GM21717 (cell line): ENCODE measurements around the gene TPMT.

ENCODE experiments used
- ATAC-seq: cut with Tn5 transposase; IDR thresholded peaks from one replicate; pipeline ENCODE4 v1.9.1; 2021; ENCODE audit warnings: mild to moderate bottlenecking, moderate library complexity; ENCODE audit not compliant: unreplicated experiment

Gene TPMT

GRCh38 chr6:18119236-18119635, 35.6 kb downstream of the TPMT start:
- no peak for ATAC-seq

GRCh38 chr6:18118330-18118729, 36.5 kb downstream of the TPMT start:
- no peak for ATAC-seq

GRCh38 chr6:18117136-18117535, 37.7 kb downstream of the TPMT start:
- no peak for ATAC-seq

- no peak for ATAC-seq
Measured at GRCh38 chr6:18115356-18115755, 39.5 kb downstream of the TPMT start.

- ATAC-seq = no peak
Measured at GRCh38 chr6:18110162-18110561, 44.7 kb downstream of the TPMT start.

GRCh38 chr6:18107061-18107460, 47.8 kb downstream of the TPMT start:
- ATAC-seq = no peak

- no peak for ATAC-seq
Measured at GRCh38 chr6:18102783-18103509, 51.9 kb downstream of the TPMT start.

- ATAC-seq = no peak
Measured at GRCh38 chr6:18101873-18102272, 53.0 kb downstream of the TPMT start.

- no peak for ATAC-seq
Measured at GRCh38 chr6:18101271-18101670, 53.6 kb downstream of the TPMT start.

GRCh38 chr6:18100296-18100695, 54.6 kb downstream of the TPMT start:
- ATAC-seq = no peak

- no peak for ATAC-seq
Measured at GRCh38 chr6:18099511-18099910, 55.4 kb downstream of the TPMT start.

- no peak for ATAC-seq
Measured at GRCh38 chr6:18096423-18096822, 58.5 kb downstream of the TPMT start.

- no peak for ATAC-seq
Measured at GRCh38 chr6:18091382-18091781, 63.5 kb downstream of the TPMT start.

- no peak for ATAC-seq
Measured at GRCh38 chr6:18090349-18090786, 64.5 kb downstream of the TPMT start.

- ATAC-seq = no peak
Measured at GRCh38 chr6:18088419-18089296, 66.2 kb downstream of the TPMT start.

GRCh38 chr6:18087396-18088165, 67.3 kb downstream of the TPMT start:
- no peak for ATAC-seq

GRCh38 chr6:18081025-18081668, 73.7 kb downstream of the TPMT start:
- ATAC-seq = no peak

- no peak for ATAC-seq
Measured at GRCh38 chr6:18080544-18080943, 74.3 kb downstream of the TPMT start.

GRCh38 chr6:18078866-18079265, 76.0 kb downstream of the TPMT start:
- ATAC-seq = no peak
